IPS-20b (cell line): ENCODE data around the gene CIZ1.
"Not testable (repeated sequence)": the region's sequence is repeated elsewhere in the genome, so short reads cannot be mapped to it uniquely, and the experiment has no call there.

Source experiments
- H3K27ac ChIP-seq: one replicate; pipeline ENCODE4 v1.5.1; 2013; ENCODE audit warnings: low read length
- H3K27me3 ChIP-seq: 2 replicates; pipeline ENCODE4 v1.6.1; 2013; ENCODE audit warnings: mild to moderate bottlenecking, low read length, inconsistent platforms; ENCODE audit not compliant: insufficient read depth
- H3K36me3 ChIP-seq: 2 replicates; pipeline ENCODE4 v1.6.1; 2013; ENCODE audit warnings: low read depth, mild to moderate bottlenecking, inconsistent platforms, low read length, moderate library complexity; ENCODE audit not compliant: insufficient read depth
- H3K4me1 ChIP-seq: 2 replicates; pipeline ENCODE4 v1.6.1; 2013; ENCODE audit warnings: mild to moderate bottlenecking, control low read depth, inconsistent platforms, low read length, moderate library complexity; ENCODE audit not compliant: insufficient read depth
- H3K4me3 ChIP-seq: 2 replicates; pipeline ENCODE4 v1.5.1; 2013; ENCODE audit warnings: mild to moderate bottlenecking, low read length, inconsistent platforms
- H3K9ac ChIP-seq: 2 replicates; pipeline ENCODE4 v1.6.1; 2013; ENCODE audit warnings: low read depth, mild to moderate bottlenecking, inconsistent platforms, low read length, moderate library complexity
- H3K9me3 ChIP-seq: 2 replicates; pipeline ENCODE4 v1.6.1; 2013; ENCODE audit warnings: mild to moderate bottlenecking, low read depth, low read length, inconsistent platforms; ENCODE audit not compliant: insufficient read depth

CIZ1 gene

DNA sequence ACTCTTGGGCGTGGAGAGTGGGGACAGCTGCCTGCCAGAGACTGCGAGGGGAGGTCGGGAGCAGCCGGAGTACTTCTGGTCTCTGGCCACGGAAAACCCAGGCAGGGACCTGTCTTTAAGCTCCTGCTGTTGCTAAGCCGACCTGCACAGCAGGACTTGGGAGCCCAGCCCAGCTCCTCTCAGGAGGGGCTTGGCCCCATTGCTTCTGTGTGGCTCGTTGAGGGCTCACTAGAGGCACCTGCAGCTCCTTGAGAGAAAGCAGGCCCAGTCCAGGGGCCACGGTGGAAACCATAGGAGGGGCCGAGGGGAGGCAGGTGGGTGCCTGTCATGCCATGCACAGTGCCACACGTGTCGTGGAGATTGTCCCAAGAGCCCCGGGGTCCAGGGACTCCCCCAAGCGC is 45.4 kb downstream of the CIZ1 start:
- Histone ChIP-seq H3K9me3 (no peaks in the 10 kb centered on the region), H3K9ac (no peak overlapping the region), H3K27me3 (no peaks in the 10 kb centered on the region), H3K4me1 (no peaks in the 10 kb centered on the region), H3K4me3 (no peak overlapping the region), H3K27ac (no peak overlapping the region), H3K36me3 (no peaks in the 10 kb centered on the region)

DNA sequence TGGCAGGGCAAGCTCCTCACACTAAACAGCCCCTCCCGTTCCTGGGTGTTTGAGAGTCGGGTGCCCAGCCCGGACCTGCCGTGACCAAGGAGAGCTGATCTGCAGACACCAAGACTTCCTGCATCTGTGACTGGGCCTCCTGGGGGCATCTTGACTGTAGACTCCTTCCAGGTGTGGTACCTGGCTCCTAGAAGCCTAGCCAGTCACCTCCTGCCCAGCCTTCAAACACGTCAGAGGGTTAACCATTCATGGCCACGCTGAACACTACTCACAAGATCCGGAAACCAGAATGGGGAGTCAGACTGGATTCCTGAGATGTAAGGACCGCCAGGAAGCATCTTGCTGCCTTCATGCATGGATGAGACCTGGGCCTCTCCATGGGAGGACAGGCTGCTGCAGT is 45.8 kb downstream of the CIZ1 start:
- Histone ChIP-seq H3K9ac (no peak overlapping the region), H3K27ac (no peak overlapping the region), H3K27me3 (no peaks in the 10 kb centered on the region), H3K9me3 (no peaks in the 10 kb centered on the region), H3K36me3 (no peaks in the 10 kb centered on the region), H3K4me1 (no peaks in the 10 kb centered on the region), H3K4me3 (no peak overlapping the region)

DNA sequence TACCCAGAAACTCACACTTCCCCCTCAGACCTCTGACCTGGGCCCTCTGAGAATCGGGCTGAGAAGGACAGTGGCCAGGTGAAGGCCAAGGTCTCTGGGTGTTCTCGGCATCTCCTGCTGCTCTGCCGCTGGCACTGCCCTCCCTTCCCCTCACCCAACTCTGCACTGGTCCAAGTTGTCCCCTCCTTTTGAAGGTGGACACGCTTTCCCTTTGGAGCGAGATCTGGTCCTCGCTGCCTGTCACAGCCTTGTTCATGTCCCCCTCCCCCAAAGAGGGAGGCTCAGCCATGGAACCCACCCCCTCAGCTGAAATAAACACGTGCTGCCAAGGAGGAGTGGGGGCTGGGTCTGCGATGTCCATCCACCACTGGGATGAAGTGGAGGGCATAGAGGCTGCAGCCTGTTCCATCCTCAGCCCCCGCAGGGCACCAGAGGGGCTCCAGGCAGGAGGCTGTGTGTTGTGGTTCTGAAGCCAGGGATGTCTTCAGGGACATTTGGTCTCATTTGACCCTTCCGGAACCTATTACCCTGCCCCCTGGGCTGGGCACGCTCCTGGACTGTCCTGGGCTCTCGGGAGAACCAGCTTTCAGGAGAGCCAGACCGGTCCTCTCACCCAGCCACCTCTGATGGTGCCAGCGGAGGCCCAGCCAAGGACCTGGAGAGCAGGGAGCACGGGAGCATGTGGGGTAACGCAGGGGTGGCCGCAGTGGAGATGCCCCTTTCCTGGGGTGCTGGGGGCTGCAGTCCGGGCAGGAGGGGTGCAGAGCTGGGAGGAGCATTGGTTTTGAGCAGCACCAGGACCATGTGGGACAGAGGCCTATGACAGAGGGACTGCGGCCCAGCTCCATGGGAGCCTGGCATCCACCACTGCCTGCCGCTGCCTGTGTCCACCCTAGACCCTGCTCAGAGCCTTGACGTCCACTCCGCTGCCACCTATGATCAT is 46.9 kb downstream of the CIZ1 start:
- Histone ChIP-seq H3K4me1 (no peaks in the 10 kb centered on the region), H3K36me3 (no peaks in the 10 kb centered on the region), H3K4me3 (no peak overlapping the region), H3K9me3 (no peaks in the 10 kb centered on the region), H3K27ac (no peak overlapping the region), H3K9ac (no peak overlapping the region), H3K27me3 (no peaks in the 10 kb centered on the region)

DNA sequence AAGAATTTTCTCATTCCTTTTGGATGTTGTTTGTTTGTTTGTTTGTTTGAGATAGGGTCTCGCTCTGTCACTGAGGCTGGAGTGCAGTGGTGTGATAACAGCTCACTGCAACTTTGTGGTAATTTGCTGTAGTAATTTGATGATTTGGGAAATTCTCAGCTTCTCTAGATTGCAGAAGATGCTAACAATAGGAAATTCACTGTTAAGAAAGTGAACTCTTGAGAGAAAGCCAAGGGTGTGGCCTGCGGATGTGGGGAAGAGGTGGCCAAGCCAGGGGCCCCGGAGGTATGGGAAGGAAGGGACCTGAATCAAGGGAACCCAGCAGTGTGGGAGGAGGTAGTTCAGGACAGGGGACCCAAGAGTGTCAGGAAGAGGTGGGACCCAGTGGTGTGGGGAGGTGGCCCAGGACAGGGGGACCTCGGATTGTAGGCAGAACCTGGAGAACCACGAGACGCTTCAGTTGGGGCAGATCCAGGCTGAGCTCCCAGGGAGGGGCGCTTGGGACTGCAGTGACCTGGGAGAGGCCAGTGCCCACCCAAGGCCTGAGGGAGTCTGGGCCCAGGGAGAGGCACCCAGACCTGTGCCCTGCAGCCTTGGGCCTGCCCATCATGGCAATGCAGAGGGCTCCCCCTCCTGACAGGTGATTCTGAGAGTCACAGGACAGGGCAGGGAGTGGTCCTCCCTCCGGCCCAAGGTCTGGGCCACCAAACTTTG is 47.7 kb downstream of the CIZ1 start:
- no peaks in the 10 kb centered on the region for H3K9me3 ChIP-seq
- no peak overlapping the region for H3K27ac ChIP-seq
- no peak overlapping the region for H3K4me3 ChIP-seq
- no peaks in the 10 kb centered on the region for H3K4me1 ChIP-seq
- no peaks in the 10 kb centered on the region for H3K27me3 ChIP-seq
- no peaks in the 10 kb centered on the region for H3K36me3 ChIP-seq
- H3K9ac ChIP-seq, result no peak overlapping the region

DNA sequence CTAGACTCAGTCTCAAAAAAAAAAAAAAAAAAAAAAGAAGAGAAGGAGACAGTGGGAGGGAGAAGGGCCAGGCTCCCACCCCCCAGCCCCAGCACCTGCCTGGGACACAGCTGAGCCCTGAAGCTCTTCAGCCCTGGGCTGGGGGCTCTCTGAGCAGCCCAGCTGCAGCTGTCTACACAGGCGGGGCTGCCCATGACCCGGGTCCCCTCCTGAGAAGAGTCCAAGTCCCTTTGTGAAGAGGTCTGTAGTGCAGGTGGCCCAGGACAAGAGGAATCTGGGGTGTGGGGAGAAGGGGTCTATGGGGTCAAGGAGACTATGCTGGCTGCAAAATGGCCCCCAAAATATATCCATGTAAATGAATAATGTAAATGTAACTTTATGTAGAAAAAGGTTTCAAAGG is 48.8 kb downstream of the CIZ1 start:
- H3K27ac ChIP-seq, result no peak overlapping the region
- no peaks in the 10 kb centered on the region for H3K9me3 ChIP-seq
- no peak overlapping the region for H3K9ac ChIP-seq

DNA sequence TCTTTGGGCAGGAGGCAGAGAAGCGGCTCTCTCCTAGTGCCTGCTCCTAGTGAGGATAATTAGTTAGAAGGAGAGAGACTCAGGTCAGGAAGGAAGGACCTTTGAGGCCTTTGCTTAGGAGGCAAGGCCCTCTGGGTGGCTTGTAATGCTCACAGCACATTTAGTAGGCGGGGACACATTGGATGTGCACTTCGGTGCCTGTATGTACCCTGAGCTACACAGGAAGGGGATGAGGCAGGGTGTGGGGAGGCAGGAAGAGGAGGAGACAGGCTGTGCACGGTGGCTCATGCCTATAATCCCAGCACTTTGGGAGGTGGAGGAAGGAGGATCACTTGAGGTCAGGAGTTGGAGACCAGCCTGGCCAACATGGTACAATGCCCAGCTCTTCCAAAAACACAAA is 49.3 kb downstream of the CIZ1 start:
- Histone ChIP-seq H3K9me3 (no peaks in the 10 kb centered on the region), H3K36me3 (no peaks in the 10 kb centered on the region), H3K4me3 (no peak overlapping the region), H3K27ac (no peak overlapping the region), H3K27me3 (no peaks in the 10 kb centered on the region), H3K4me1 (no peaks in the 10 kb centered on the region), H3K9ac (no peak overlapping the region)

More for the DNA sequence above, 48.8 kb downstream of the CIZ1 start:
- H3K27me3 ChIP-seq, result no peaks in the 10 kb centered on the region
- no peaks in the 10 kb centered on the region for H3K4me1 ChIP-seq
- H3K4me3 ChIP-seq, result no peak overlapping the region
- no peaks in the 10 kb centered on the region for H3K36me3 ChIP-seq

DNA sequence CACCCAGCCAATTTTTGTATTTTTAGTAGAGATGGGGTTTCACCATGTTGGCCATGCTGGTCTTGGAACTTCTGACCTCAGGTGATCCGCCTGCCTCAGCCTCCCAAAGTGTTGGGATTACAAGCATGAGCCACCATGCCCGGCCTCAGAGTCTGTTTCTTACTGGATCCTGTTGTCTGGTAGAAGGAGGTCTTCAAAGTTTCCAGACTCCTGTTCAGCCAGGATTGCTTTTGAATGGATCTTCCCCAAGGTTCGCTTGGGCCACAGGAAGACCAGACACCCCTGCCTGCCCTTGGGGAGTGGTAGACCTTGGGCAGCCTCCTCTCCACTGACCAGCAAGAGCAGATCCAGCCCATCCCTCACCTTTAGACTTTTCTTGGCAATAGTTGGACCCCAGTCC is 49.8 kb downstream of the CIZ1 start:
- no peaks in the 10 kb centered on the region for H3K36me3 ChIP-seq
- H3K27me3 ChIP-seq, result no peaks in the 10 kb centered on the region
- H3K4me3 ChIP-seq, result no peak overlapping the region
- H3K9ac ChIP-seq, result no peak overlapping the region
- no peak overlapping the region for H3K27ac ChIP-seq
- H3K9me3 ChIP-seq, result no peaks in the 10 kb centered on the region
- H3K4me1 ChIP-seq, result no peaks in the 10 kb centered on the region

DNA sequence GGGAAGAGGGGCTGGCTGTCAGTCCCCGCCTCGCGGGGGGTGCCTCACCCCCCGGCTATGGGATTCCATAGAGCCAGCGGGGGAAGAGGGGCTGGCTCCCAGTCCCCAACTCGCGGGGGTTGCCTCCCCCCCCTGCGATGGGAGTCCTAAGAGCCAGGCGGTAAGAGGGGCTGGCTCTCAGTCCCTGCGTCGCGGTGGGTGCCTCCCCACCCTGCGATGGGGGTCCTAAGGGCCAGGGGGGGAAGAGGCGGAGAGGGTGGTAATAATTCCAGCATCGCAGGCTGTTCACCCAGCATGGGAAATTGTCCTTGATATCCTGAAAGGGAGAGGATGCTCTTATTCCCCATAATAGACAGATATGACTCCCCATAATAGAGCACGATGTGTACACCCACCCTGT is 51.8 kb downstream of the CIZ1 start:
- no peak overlapping the region for H3K9ac ChIP-seq
- no peaks in the 10 kb centered on the region for H3K9me3 ChIP-seq
- no peaks in the 10 kb centered on the region for H3K27me3 ChIP-seq
- no peak overlapping the region for H3K27ac ChIP-seq
- H3K4me3 ChIP-seq, result no peak overlapping the region
- no peaks in the 10 kb centered on the region for H3K36me3 ChIP-seq
- H3K4me1 ChIP-seq, result no peaks in the 10 kb centered on the region

DNA sequence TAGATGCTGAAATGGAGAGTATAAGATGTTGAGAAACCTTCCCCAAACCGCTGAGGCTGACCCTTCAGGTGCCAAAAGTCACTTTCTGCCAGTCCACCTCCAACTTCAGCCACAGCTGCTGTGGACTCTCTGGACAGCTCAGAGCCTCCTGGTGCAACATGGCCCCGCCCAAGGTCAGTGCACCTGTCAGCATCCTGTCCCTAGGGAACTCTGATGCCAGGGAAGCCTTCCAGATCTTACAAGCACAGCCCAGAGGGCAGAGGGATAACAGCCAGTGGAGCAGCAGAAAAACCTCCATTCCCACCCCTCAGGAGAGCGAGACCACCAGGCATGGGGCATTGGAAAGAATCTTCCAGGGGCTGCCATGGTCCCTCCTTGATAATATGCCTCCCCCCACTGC is 53.4 kb downstream of the CIZ1 start:
- no peak overlapping the region for H3K27ac ChIP-seq
- H3K4me1 ChIP-seq, result no peaks in the 10 kb centered on the region
- H3K27me3 ChIP-seq, result no peaks in the 10 kb centered on the region
- H3K4me3 ChIP-seq, result no peak overlapping the region
- no peaks in the 10 kb centered on the region for H3K36me3 ChIP-seq
- H3K9ac ChIP-seq, result no peak overlapping the region
- H3K9me3 ChIP-seq, result no peaks in the 10 kb centered on the region

DNA sequence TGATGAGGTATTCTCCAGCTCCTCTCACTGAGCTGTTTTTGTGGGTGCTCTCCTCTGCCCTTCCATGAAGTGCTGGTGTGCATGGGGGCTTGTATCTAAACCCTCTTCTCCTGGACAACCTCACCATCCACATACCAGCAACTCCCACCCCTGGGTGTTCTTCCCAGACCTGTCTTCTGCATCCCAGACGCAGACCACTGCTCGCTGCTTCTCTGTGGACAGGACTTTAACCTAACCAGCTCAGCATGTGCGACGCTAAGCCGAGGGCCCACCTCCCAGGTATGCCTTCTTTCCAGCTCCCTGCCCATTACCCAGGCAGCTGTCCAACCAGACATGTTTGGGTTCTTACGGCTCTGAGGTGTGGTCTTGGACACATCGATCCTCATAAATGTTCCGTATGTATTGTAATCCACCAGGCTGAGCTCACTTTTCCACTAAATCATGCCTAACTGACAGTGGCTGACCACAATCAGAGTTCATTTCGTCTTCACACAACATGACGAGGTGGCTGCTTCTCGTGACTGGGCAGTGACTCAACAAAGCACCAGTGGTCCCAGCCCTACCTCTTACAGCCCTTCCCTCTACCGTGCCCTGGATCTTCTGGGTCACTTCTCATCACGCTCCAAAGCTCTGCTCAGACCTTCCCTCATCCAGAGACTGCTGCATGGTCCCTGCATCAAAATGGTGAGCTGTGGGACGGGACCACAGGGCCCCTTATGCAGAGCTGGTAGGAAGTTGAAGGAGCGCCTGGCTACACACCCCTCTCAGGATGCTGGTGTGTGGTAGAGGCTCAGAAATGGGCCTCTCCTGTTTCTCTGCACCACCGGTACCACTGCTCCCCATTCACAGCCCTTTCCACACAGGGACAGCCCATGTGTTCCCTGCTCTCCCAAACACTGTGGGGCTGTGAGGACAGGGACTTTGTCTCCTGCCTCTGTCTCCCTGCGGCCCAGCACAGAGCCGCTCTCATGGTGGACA is 54.3 kb downstream of the CIZ1 start:
- peaks cover 4% of the 10 kb centered on the region; the same call in 1 of the 2 replicates for H3K27me3 ChIP-seq
- no peak overlapping the region for H3K9ac ChIP-seq
- no peaks in the 10 kb centered on the region for H3K36me3 ChIP-seq
- no peaks in the 10 kb centered on the region for H3K4me1 ChIP-seq
- H3K4me3 ChIP-seq, result no peak overlapping the region
- H3K27ac ChIP-seq, result no peak overlapping the region
- H3K9me3 ChIP-seq, result no peaks in the 10 kb centered on the region

DNA sequence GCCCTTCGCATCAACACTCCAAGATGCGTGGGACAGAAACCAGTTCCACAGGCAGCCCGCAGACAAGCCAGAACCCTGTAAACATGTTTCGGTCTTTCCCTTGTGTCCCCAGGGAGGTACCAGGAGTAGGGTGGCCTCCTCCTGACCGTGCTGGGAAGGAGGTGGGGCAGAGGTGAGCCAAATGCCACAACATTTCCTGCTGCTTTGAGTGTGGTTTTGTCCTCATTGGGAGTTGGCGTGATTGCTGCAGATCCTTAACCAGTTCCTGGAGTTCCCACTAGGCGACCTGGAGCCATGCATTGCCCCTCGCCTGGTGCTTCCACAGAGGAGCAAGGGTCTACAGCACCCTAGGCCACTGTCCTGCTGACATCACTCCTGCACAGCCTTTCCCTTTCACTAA is 55.8 kb downstream of the CIZ1 start:
- not testable (repeated sequence) for H3K9ac ChIP-seq, H3K27me3 ChIP-seq, H3K36me3 ChIP-seq, H3K9me3 ChIP-seq, H3K4me1 ChIP-seq, H3K4me3 ChIP-seq, H3K27ac ChIP-seq
